Urinary bladder (tissue), 4 donors: ENCODE results near the gene TMEM14A. TPM values are rescaled to one million over a fixed set of nuclear protein-coding genes. Genes with fewer than 3 reads are reported as not detected.
"Not testable (repeated sequence)": the region's sequence is repeated elsewhere in the genome, so short reads cannot be mapped to it uniquely, and the experiment has no call there.

Experiments
- DNase-seq: peaks from one replicate; pipeline ENCODE4 v3.0.0-alpha.2; 2015; ENCODE audit errors: extremely low spot score
- H3K27ac ChIP-seq: one replicate; pipeline ENCODE4 v1.5.1; 2013; ENCODE audit warnings: low read depth, mild to moderate bottlenecking, moderate library complexity
- H3K36me3 ChIP-seq: one replicate; pipeline ENCODE4 v1.6.1; 2013; ENCODE audit warnings: mild to moderate bottlenecking, moderate library complexity; ENCODE audit not compliant: insufficient read depth
- H3K4me1 ChIP-seq: one replicate; pipeline ENCODE4 v1.6.1; 2013; ENCODE audit warnings: mild to moderate bottlenecking, moderate library complexity; ENCODE audit not compliant: insufficient read depth
- H3K4me3 ChIP-seq: one replicate; pipeline ENCODE4 v1.5.1; 2013; ENCODE audit warnings: low read depth, low read length
- WGBS: extraction: QIAGEN DNeasy Blood & Tissue Kit; methylation state at CpG from one replicate; pipeline ENCODE4 v1.1.7; 2013; 5-methylcytosine and 5-hydroxymethylcytosine counted together
- polyA plus RNA-seq: library from polyadenylated mRNA; stranded (reverse); fragments of 200-250 nt; gene quantifications from one replicate; pipeline ENCODE4 v1.2.3, GENCODE V29; 2013
- total RNA-seq: library from RNA; depleted of rRNA; stranded (reverse); fragments of >200 nt; gene quantifications from one replicate; pipeline ENCODE4 v1.2.3, GENCODE V29; 2014
- donor health status: healthy with polysubstance abuse.
- donor health status: healthy.

The TMEM14A gene
- total and polyA plus RNA-seq, 2 donors, result 34.2 to 36.4 TPM

GRCh38 chr6:52691718-52692117 lies 20.8 kb downstream of the TMEM14A start:
- DNase-seq, result no peak
- no peaks in the 10 kb centered on the region for H3K4me1 ChIP-seq
- no peak overlapping the region for H3K27ac ChIP-seq
- WGBS, result 75% methylated on average over 2 of the region's 2 CpGs
- no peaks in the 10 kb centered on the region for H3K36me3 ChIP-seq
- no peak overlapping the region for H3K4me3 ChIP-seq

- no peak overlapping the region for H3K4me3 ChIP-seq
- no peak for DNase-seq
- 96% methylated on average over 4 of the region's 4 CpGs for WGBS
- H3K27ac ChIP-seq, result no peak overlapping the region
- H3K36me3 ChIP-seq, result no peaks in the 10 kb centered on the region
- H3K4me1 ChIP-seq, result no peaks in the 10 kb centered on the region
Observed at GRCh38 chr6:52693773-52694172, 22.9 kb downstream of the TMEM14A start.

- Histone ChIP-seq H3K36me3 (no peaks in the 10 kb centered on the region), H3K4me3 (no peak overlapping the region), H3K4me1 (no peaks in the 10 kb centered on the region), H3K27ac (no peak overlapping the region)
- 94% methylated on average over 2 of the region's 2 CpGs for WGBS
- no peak for DNase-seq
Observed at GRCh38 chr6:52694404-52694803, 23.5 kb downstream of the TMEM14A start.

- no peak for DNase-seq
- WGBS, result 69% methylated on average over 4 of the region's 4 CpGs
- Histone ChIP-seq H3K4me3 (no peak overlapping the region), H3K36me3 (no peaks in the 10 kb centered on the region), H3K27ac (no peak overlapping the region), H3K4me1 (no peaks in the 10 kb centered on the region)
Observed at GRCh38 chr6:52696418-52696817, 25.5 kb downstream of the TMEM14A start.

GRCh38 chr6:52697903-52698302 lies 27.0 kb downstream of the TMEM14A start:
- H3K4me1 ChIP-seq, result no peaks in the 10 kb centered on the region
- H3K36me3 ChIP-seq, result no peaks in the 10 kb centered on the region
- no peak overlapping the region for H3K4me3 ChIP-seq
- WGBS, result 94% methylated on average over 2 of the region's 2 CpGs
- DNase-seq, result no peak
- H3K27ac ChIP-seq, result no peak overlapping the region

- no peaks in the 10 kb centered on the region for H3K4me1 ChIP-seq
- no peaks in the 10 kb centered on the region for H3K36me3 ChIP-seq
- no peak for DNase-seq
- H3K27ac ChIP-seq, result no peak overlapping the region
- no peak overlapping the region for H3K4me3 ChIP-seq
Observed at GRCh38 chr6:52704060-52704459, 33.1 kb downstream of the TMEM14A start.

GRCh38 chr6:52704781-52705502 lies 34.0 kb downstream of the TMEM14A start:
- not testable (repeated sequence) for H3K36me3 ChIP-seq, H3K4me1 ChIP-seq, H3K4me3 ChIP-seq, DNase-seq, H3K27ac ChIP-seq
- WGBS, result 94% methylated on average over 6 of the region's 6 CpGs

GRCh38 chr6:52706001-52706400 lies 35.1 kb downstream of the TMEM14A start:
- H3K4me1 ChIP-seq, result no peaks in the 10 kb centered on the region
- H3K4me3 ChIP-seq, result no peak overlapping the region
- H3K36me3 ChIP-seq, result no peaks in the 10 kb centered on the region
- DNase-seq, result no peak
- 69% methylated on average over 3 of the region's 3 CpGs for WGBS
- H3K27ac ChIP-seq, result no peak overlapping the region

- Histone ChIP-seq H3K27ac (no peak overlapping the region), H3K4me3 (no peak overlapping the region), H3K4me1 (no peaks in the 10 kb centered on the region), H3K36me3 (no peaks in the 10 kb centered on the region)
- WGBS, result 87% methylated on average over 3 of the region's 3 CpGs
- no peak for DNase-seq
Observed at GRCh38 chr6:52707963-52708680, 37.2 kb downstream of the TMEM14A start.

- no peak overlapping the region for H3K27ac ChIP-seq
- 79% methylated on average over 2 of the region's 2 CpGs for WGBS
- H3K4me1 ChIP-seq, result no peaks in the 10 kb centered on the region
- no peak for DNase-seq
- no peaks in the 10 kb centered on the region for H3K36me3 ChIP-seq
- no peak overlapping the region for H3K4me3 ChIP-seq
Observed at GRCh38 chr6:52712136-52712535, 41.2 kb downstream of the TMEM14A start.

GRCh38 chr6:52714761-52715160 lies 43.8 kb downstream of the TMEM14A start:
- not testable (repeated sequence) for H3K27ac ChIP-seq, H3K4me3 ChIP-seq, DNase-seq, H3K4me1 ChIP-seq, H3K36me3 ChIP-seq
- 96% methylated on average over 9 of the region's 9 CpGs for WGBS

- no peak for DNase-seq
- Histone ChIP-seq H3K27ac (no peak overlapping the region), H3K36me3 (no peaks in the 10 kb centered on the region), H3K4me1 (no peaks in the 10 kb centered on the region), H3K4me3 (no peak overlapping the region)
Observed at GRCh38 chr6:52718550-52718949, 47.6 kb downstream of the TMEM14A start.

- no peaks in the 10 kb centered on the region for H3K4me1 ChIP-seq
- H3K27ac ChIP-seq, result no peak overlapping the region
- WGBS, result 74% methylated on average over 2 of the region's 2 CpGs
- H3K4me3 ChIP-seq, result no peak overlapping the region
- no peak for DNase-seq
- no peaks in the 10 kb centered on the region for H3K36me3 ChIP-seq
Observed at GRCh38 chr6:52720321-52720720, 49.4 kb downstream of the TMEM14A start.

GRCh38 chr6:52724042-52724405 lies 53.1 kb downstream of the TMEM14A start:
- no peak overlapping the region for H3K4me3 ChIP-seq
- WGBS, result 54% methylated on average over 2 of the region's 2 CpGs
- no peak overlapping the region for H3K27ac ChIP-seq
- H3K4me1 ChIP-seq, result no peaks in the 10 kb centered on the region
- no peak for DNase-seq
- no peaks in the 10 kb centered on the region for H3K36me3 ChIP-seq
